ENCODE measurements around the gene MYBPHL. TPM values are rescaled to one million over a fixed set of nuclear protein-coding genes. Genes with fewer than 3 reads are reported as not detected.

Gene MYBPHL
- total and polyA plus RNA-seq, 2 experiments from 2014 or later, result not detected

DNA sequence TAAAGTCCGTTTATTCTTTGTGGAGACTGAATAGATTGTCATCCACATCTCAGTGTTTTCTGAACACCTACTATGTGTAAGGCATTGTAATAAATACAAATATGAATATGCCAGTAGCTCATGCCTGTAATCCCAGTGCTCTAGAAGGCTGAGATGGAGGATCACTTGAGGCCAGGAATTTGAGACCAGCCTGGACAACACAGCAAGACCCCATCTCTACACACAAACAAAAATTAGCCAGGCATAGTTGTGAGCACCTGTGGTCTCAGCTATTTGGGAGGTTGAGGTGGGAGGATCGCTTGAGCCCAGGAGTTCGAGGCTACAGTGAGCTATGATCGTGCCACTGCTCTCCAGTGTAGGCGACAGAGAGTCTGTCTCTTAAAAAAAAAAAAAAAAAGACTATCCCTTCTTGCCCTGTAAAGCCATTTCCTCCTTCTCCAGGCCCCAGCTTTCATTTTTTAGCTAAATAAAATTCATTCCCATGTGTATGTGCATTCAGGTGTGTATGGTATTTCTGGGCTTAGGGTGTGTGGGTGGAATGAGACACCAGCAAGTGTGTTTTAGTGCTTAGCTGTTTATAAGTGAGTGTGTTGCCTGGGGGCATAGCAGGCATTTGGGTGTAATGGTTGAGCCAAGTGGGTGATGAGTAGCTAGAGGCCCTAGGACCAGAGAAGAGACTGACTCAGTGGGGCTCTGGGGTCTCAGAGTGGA, 49.7 kb downstream of the MYBPHL start:
- Histone ChIP-seq H2AFZ (no peak overlapping the region), H3K79me2 (replicated peaks; ENCODE audit: insufficient read depth) (peaks cover 19% of the 10 kb centered on the region; the same call in 1 of the 2 replicates), H3K36me3 (ENCODE audit: insufficient read depth) (no peaks in the 10 kb centered on the region; the same call in 1 of the 2 replicates), H3K27ac (ENCODE audit: low read depth) (peak overlapping the region; percentile 39; the same call in 1 of the 2 replicates), H4K20me1 (replicated peaks; ENCODE audit: insufficient read depth) (no peaks in the 10 kb centered on the region; the same call in 1 of the 2 replicates), H3K4me2 (no peak overlapping the region), H3K27me3 (ENCODE audit: insufficient read depth) (no peaks in the 10 kb centered on the region), H3K9me2 (ENCODE audit: insufficient read depth) (no peaks in the 10 kb centered on the region), H3K4me3 (no peak overlapping the region), H3F3A (replicated peaks; ENCODE audit: low read depth) (no peaks in the 10 kb centered on the region), H3K4me1 (ENCODE audit: insufficient read depth) (peaks cover 25% of the 10 kb centered on the region)
- DNase-seq (ENCODE audit: low spot score), result no peak
- no peak for ATAC-seq
- Mint-ChIP-seq H3K27me3 (ENCODE audit: insufficient read depth, low read depth, poor library complexity) (peaks cover 16% of the 10 kb centered on the region), H3K4me3 (no peak overlapping the region), H3K36me3 (ENCODE audit: low read depth) (peaks cover 10% of the 10 kb centered on the region), H3K4me1 (peaks cover 44% of the 10 kb centered on the region), H3K9me3 (peaks cover 2% of the 10 kb centered on the region; the same call in 2 of the 3 replicates), H3K27ac (peak overlapping the region; percentile 15; the same call in 1 of the 2 replicates)
- no peak for TF ChIP-seq NANOG (IDR thresholded peaks at IDR 0.05; ENCODE audit: borderline replicate concordance)
- no peak for TF ChIP-seq ZNF331 (CRISPR knock-in tag; IDR thresholded peaks at IDR 0.05; ENCODE audit: low read depth)
- TF ChIP-seq POLR2AphosphoS5 (IDR thresholded peaks at IDR 0.05; ENCODE audit: low read depth), result no peak
- TF ChIP-seq EZH2 (IDR thresholded peaks at IDR 0.05; ENCODE audit: low read depth, unreplicated experiment), result no peak
- TF ChIP-seq, protein P1, sequence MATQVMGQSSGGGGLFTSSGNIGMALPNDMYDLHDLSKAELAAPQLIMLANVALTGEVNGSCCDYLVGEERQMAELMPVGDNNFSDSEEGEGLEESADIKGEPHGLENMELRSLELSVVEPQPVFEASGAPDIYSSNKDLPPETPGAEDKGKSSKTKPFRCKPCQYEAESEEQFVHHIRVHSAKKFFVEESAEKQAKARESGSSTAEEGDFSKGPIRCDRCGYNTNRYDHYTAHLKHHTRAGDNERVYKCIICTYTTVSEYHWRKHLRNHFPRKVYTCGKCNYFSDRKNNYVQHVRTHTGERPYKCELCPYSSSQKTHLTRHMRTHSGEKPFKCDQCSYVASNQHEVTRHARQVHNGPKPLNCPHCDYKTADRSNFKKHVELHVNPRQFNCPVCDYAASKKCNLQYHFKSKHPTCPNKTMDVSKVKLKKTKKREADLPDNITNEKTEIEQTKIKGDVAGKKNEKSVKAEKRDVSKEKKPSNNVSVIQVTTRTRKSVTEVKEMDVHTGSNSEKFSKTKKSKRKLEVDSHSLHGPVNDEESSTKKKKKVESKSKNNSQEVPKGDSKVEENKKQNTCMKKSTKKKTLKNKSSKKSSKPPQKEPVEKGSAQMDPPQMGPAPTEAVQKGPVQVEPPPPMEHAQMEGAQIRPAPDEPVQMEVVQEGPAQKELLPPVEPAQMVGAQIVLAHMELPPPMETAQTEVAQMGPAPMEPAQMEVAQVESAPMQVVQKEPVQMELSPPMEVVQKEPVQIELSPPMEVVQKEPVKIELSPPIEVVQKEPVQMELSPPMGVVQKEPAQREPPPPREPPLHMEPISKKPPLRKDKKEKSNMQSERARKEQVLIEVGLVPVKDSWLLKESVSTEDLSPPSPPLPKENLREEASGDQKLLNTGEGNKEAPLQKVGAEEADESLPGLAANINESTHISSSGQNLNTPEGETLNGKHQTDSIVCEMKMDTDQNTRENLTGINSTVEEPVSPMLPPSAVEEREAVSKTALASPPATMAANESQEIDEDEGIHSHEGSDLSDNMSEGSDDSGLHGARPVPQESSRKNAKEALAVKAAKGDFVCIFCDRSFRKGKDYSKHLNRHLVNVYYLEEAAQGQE (IDR thresholded peaks at IDR 0.05; ENCODE audit: unreplicated experiment), result no peak
- TF ChIP-seq, protein P2, sequence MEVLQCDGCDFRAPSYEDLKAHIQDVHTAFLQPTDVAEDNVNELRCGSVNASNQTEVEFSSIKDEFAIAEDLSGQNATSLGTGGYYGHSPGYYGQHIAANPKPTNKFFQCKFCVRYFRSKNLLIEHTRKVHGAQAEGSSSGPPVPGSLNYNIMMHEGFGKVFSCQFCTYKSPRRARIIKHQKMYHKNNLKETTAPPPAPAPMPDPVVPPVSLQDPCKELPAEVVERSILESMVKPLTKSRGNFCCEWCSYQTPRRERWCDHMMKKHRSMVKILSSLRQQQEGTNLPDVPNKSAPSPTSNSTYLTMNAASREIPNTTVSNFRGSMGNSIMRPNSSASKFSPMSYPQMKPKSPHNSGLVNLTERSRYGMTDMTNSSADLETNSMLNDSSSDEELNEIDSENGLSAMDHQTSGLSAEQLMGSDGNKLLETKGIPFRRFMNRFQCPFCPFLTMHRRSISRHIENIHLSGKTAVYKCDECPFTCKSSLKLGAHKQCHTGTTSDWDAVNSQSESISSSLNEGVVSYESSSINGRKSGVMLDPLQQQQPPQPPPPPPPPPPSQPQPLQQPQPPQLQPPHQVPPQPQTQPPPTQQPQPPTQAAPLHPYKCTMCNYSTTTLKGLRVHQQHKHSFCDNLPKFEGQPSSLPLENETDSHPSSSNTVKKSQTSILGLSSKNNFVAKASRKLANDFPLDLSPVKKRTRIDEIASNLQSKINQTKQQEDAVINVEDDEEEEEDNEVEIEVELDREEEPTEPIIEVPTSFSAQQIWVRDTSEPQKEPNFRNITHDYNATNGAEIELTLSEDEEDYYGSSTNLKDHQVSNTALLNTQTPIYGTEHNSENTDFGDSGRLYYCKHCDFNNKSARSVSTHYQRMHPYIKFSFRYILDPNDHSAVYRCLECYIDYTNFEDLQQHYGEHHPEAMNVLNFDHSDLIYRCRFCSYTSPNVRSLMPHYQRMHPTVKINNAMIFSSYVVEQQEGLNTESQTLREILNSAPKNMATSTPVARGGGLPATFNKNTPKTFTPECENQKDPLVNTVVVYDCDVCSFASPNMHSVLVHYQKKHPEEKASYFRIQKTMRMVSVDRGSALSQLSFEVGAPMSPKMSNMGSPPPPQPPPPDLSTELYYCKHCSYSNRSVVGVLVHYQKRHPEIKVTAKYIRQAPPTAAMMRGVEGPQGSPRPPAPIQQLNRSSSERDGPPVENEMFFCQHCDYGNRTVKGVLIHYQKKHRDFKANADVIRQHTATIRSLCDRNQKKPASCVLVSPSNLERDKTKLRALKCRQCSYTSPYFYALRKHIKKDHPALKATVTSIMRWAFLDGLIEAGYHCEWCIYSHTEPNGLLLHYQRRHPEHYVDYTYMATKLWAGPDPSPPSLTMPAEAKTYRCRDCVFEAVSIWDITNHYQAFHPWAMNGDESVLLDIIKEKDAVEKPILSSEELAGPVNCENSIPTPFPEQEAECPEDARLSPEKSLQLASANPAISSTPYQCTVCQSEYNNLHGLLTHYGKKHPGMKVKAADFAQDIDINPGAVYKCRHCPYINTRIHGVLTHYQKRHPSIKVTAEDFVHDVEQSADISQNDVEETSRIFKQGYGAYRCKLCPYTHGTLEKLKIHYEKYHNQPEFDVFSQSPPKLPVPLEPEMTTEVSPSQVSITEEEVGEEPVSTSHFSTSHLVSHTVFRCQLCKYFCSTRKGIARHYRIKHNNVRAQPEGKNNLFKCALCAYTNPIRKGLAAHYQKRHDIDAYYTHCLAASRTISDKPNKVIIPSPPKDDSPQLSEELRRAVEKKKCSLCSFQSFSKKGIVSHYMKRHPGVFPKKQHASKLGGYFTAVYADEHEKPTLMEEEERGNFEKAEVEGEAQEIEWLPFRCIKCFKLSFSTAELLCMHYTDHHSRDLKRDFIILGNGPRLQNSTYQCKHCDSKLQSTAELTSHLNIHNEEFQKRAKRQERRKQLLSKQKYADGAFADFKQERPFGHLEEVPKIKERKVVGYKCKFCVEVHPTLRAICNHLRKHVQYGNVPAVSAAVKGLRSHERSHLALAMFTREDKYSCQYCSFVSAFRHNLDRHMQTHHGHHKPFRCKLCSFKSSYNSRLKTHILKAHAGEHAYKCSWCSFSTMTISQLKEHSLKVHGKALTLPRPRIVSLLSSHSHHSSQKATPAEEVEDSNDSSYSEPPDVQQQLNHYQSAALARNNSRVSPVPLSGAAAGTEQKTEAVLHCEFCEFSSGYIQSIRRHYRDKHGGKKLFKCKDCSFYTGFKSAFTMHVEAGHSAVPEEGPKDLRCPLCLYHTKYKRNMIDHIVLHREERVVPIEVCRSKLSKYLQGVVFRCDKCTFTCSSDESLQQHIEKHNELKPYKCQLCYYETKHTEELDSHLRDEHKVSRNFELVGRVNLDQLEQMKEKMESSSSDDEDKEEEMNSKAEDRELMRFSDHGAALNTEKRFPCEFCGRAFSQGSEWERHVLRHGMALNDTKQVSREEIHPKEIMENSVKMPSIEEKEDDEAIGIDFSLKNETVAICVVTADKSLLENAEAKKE (CRISPR knock-in tag; IDR thresholded peaks at IDR 0.05), result no peak
- TF ChIP-seq, protein P3, sequence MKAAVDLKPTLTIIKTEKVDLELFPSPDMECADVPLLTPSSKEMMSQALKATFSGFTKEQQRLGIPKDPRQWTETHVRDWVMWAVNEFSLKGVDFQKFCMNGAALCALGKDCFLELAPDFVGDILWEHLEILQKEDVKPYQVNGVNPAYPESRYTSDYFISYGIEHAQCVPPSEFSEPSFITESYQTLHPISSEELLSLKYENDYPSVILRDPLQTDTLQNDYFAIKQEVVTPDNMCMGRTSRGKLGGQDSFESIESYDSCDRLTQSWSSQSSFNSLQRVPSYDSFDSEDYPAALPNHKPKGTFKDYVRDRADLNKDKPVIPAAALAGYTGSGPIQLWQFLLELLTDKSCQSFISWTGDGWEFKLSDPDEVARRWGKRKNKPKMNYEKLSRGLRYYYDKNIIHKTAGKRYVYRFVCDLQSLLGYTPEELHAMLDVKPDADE (IDR thresholded peaks at IDR 0.05), result no peak
- no peak for TF ChIP-seq EZH2phosphoT487 (IDR thresholded peaks at IDR 0.05; ENCODE audit: unreplicated experiment)
- no peak for TF ChIP-seq CREB1 (CRISPR knock-in tag; IDR thresholded peaks at IDR 0.05; ENCODE audit: low read depth)
- no peak for TF ChIP-seq JUNB (IDR thresholded peaks at IDR 0.05; ENCODE audit: unreplicated experiment)
- TF ChIP-seq, protein P4, sequence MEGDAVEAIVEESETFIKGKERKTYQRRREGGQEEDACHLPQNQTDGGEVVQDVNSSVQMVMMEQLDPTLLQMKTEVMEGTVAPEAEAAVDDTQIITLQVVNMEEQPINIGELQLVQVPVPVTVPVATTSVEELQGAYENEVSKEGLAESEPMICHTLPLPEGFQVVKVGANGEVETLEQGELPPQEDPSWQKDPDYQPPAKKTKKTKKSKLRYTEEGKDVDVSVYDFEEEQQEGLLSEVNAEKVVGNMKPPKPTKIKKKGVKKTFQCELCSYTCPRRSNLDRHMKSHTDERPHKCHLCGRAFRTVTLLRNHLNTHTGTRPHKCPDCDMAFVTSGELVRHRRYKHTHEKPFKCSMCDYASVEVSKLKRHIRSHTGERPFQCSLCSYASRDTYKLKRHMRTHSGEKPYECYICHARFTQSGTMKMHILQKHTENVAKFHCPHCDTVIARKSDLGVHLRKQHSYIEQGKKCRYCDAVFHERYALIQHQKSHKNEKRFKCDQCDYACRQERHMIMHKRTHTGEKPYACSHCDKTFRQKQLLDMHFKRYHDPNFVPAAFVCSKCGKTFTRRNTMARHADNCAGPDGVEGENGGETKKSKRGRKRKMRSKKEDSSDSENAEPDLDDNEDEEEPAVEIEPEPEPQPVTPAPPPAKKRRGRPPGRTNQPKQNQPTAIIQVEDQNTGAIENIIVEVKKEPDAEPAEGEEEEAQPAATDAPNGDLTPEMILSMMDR (conservative IDR thresholded peaks at IDR 0.05; ENCODE audit: low read depth in 2 of 2), result no peak

Data from GM23338 (cell line).